IMR-90 (cell line): ENCODE results near the gene MAPRE3. TPM values are rescaled to one million over a fixed set of nuclear protein-coding genes. Genes with fewer than 3 reads are reported as not detected.

Experiments used
- ATAC-seq: fragments of 200-7000 bp; cut with Tn5 transposase; 2 replicates; pipeline ENCODE4 v1.9.1; 2020; ENCODE audit warnings: low read depth, mild to moderate bottlenecking, moderate library complexity
- BruUV-seq: library from RNA; stranded (reverse); fragments of 400-500 nt; replicated peaks from 2 replicates; lab custom pipeline; 2021; lab: Mats Ljungman, UMichigan
- CTCF ChIA-PET: fragments of 300-600 bp; formaldehyde crosslinking; extraction: SDS; loops from one replicate; lab custom pipeline; 2021; ENCODE audit warnings: antibody characterized with exemption; lab: Yijun Ruan, JAX
- POLR2A ChIA-PET: fragments of 300-600 bp; sonication (Branson Sonifier 250); formaldehyde crosslinking; loops from one replicate; lab custom pipeline; 2022; ENCODE audit warnings: antibody characterized with exemption; ENCODE audit not compliant: unreplicated experiment; lab: Charles Lee
- DNase-seq: peaks from one replicate; pipeline ENCODE4 v3.0.0; 2013
- H2AFZ ChIP-seq: replicated peaks from 2 replicates; pipeline ENCODE3; 2013; ENCODE audit warnings: low read length, mild to moderate bottlenecking; ENCODE audit not compliant: poor library complexity
- H2AK5ac ChIP-seq: 2 replicates; pipeline ENCODE4 v1.6.1; 2013; ENCODE audit warnings: low read depth, low read length, inconsistent platforms
- H2AK9ac ChIP-seq: replicated peaks from 2 replicates; pipeline ENCODE3; 2013; ENCODE audit warnings: mild to moderate bottlenecking, low read depth, low read length, moderate library complexity; ENCODE audit not compliant: poor library complexity
- H2BK120ac ChIP-seq: 2 replicates; pipeline ENCODE4 v1.6.1; 2013; ENCODE audit warnings: low read depth, low read length, inconsistent platforms
- H2BK15ac ChIP-seq: 3 replicates; pipeline ENCODE4 v1.6.1; 2013; ENCODE audit warnings: low read depth, low read length, inconsistent platforms
- H2BK20ac ChIP-seq: 2 replicates; pipeline ENCODE4 v1.6.1; 2013; ENCODE audit warnings: low read depth, mild to moderate bottlenecking, inconsistent platforms, low read length, moderate library complexity
- H2BK5ac ChIP-seq: 2 replicates; pipeline ENCODE4 v1.6.1; 2013; ENCODE audit warnings: mild to moderate bottlenecking, low read depth, low read length, inconsistent platforms; ENCODE audit not compliant: poor library complexity, severe bottlenecking
- H3K14ac ChIP-seq: replicated peaks from 2 replicates; pipeline ENCODE4 v1.6.1; 2013; ENCODE audit warnings: low read depth, low read length, inconsistent platforms
- H3K18ac ChIP-seq: 2 replicates; pipeline ENCODE4 v1.6.1; 2013; ENCODE audit warnings: low read depth, low read length, control low read depth
- H3K23ac ChIP-seq: 2 replicates; pipeline ENCODE4 v1.6.1; 2013; ENCODE audit warnings: low read depth, low read length, inconsistent platforms
- H3K27ac ChIP-seq: 2 replicates; pipeline ENCODE4 v1.5.1; 2013; ENCODE audit warnings: mild to moderate bottlenecking, control low read depth, low read length; ENCODE audit not compliant: insufficient read depth
- H3K27me3 ChIP-seq: 2 replicates; pipeline ENCODE4 v1.6.1; 2013; ENCODE audit warnings: low read length; ENCODE audit not compliant: control insufficient read depth, insufficient read depth
- H3K36me3 ChIP-seq: 2 replicates; pipeline ENCODE4 v1.6.1; 2013; ENCODE audit warnings: low read length, mixed read lengths; ENCODE audit not compliant: control insufficient read depth, insufficient read depth
- H3K4ac ChIP-seq: 2 replicates; pipeline ENCODE4 v1.6.1; 2013; ENCODE audit warnings: low read depth, low read length, inconsistent platforms
- H3K4me1 ChIP-seq: 2 replicates; pipeline ENCODE4 v1.6.1; 2013; ENCODE audit warnings: low read length, mixed read lengths; ENCODE audit not compliant: control insufficient read depth, insufficient read depth
- H3K4me2 ChIP-seq: 2 replicates; pipeline ENCODE4 v1.6.1; 2013; ENCODE audit warnings: low read depth, mild to moderate bottlenecking, control low read depth, low read length, moderate library complexity
- H3K4me3 ChIP-seq: 2 replicates; pipeline ENCODE4 v1.5.1; 2013; ENCODE audit warnings: low read depth, mild to moderate bottlenecking, control low read depth, low read length, moderate library complexity; ENCODE audit not compliant: insufficient read depth
- H3K56ac ChIP-seq: 2 replicates; pipeline ENCODE4 v1.6.1; 2013; ENCODE audit warnings: low read length, inconsistent platforms; ENCODE audit not compliant: insufficient read depth; ENCODE audit errors: extremely low read depth
- H3K79me1 ChIP-seq, 2 experiments: 2 replicates each; pipeline ENCODE4 v1.6.1; 2013; ENCODE audit warnings: low read length in 2 of 2, inconsistent platforms in 1 of 2, low read depth in 1 of 2
- H3K9ac ChIP-seq: 2 replicates; pipeline ENCODE4 v1.6.1; 2013; ENCODE audit warnings: low read depth, low read length, control low read depth
- H3K9me1 ChIP-seq: 2 replicates; pipeline ENCODE4 v1.6.1; 2013; ENCODE audit warnings: low read length, inconsistent platforms; ENCODE audit not compliant: insufficient read depth
- H3K9me3 ChIP-seq: 2 replicates; pipeline ENCODE4 v1.6.1; 2013; ENCODE audit warnings: low read length; ENCODE audit not compliant: control insufficient read depth, insufficient read depth
- H4K20me1 ChIP-seq: 2 replicates; pipeline ENCODE4 v1.6.1; 2013; ENCODE audit warnings: low read length, inconsistent platforms; ENCODE audit not compliant: insufficient read depth
- H4K5ac ChIP-seq: 2 replicates; pipeline ENCODE4 v1.6.1; 2013; ENCODE audit warnings: mild to moderate bottlenecking, low read depth, low read length, control low read depth
- H4K8ac ChIP-seq, 2 experiments: 2 replicates each; pipeline ENCODE4 v1.6.1; 2013; ENCODE audit warnings: low read depth in 2 of 2, low read length in 2 of 2, control low read depth in 1 of 2, inconsistent platforms in 1 of 2
- H4K91ac ChIP-seq: 2 replicates; pipeline ENCODE4 v1.6.1; 2013; ENCODE audit warnings: low read depth, low read length, inconsistent platforms; ENCODE audit not compliant: insufficient read depth
- CTCF ChIP-seq: conservative IDR thresholded peaks from 2 replicates; pipeline ENCODE4 v1.5.1; 2012; ENCODE audit warnings: mild to moderate bottlenecking, low read depth, low read length, improper control_type of control experiment
- ELK1 ChIP-seq: fragments of 150-350 bp; IDR thresholded peaks from 2 replicates; pipeline ENCODE4 v1.6.1; 2016; ENCODE audit warnings: low read depth, mild to moderate bottlenecking, low read length, moderate library complexity, borderline replicate concordance
- RCOR1 ChIP-seq: IDR thresholded peaks from 2 replicates; pipeline ENCODE4 v1.6.1; 2012; ENCODE audit warnings: mild to moderate bottlenecking, low read length, improper control_type of control experiment; ENCODE audit not compliant: insufficient replicate concordance
- WGBS, 2 experiments: methylation state at CpG; one replicate each; pipeline versions ENCODE4 v1.1.5 to v1.1.7; 2013; ENCODE audit warnings: missing lambda C conversion rate in 2 of 2; ENCODE audit not compliant: insufficient read length in 1 of 2; ENCODE audit errors: extremely low coverage in 2 of 2; 5-methylcytosine and 5-hydroxymethylcytosine counted together
- dilution Hi-C: fragments of 300-500 bp; cut with HindIII; formaldehyde crosslinking; loops from one replicate; pipeline ENCODE4 v1.14.3; 2018; ENCODE audit warnings: low sequenced_read_pairs; ENCODE audit not compliant: unreplicated experiment
- in situ Hi-C: fragments of 300-500 bp; cut with MboI; formaldehyde crosslinking; loops from 3 replicates; pipeline ENCODE4 v1.14.3; 2019; ENCODE audit warnings: low sequenced_read_pairs, inconsistent platforms, mixed read lengths
- intact Hi-C: fragments of 100-400 bp; cut with micrococcal nuclease; formaldehyde crosslinking; loops from 2 replicates; pipeline ENCODE4 v1.10.0; 2022
- polyA plus RNA-seq, 3 experiments: library from polyadenylated mRNA; depleted of rRNA; stranded (reverse); fragments of >200 nt; gene quantifications; 2 replicates each; pipeline ENCODE4 v1.2.3, GENCODE V29; 2012; ENCODE audit warnings: low replicate concordance in 1 of 3
- total RNA-seq: library from RNA; depleted of rRNA; stranded (reverse); fragments of >200 nt; gene quantifications from 2 replicates; pipeline ENCODE4 v1.2.3, GENCODE V29; 2012

Gene MAPRE3
- total and polyA plus RNA-seq, 2 of the 4 experiments (the other 2 are of a cell fraction): 1.8 to 20.3 TPM

GRCh38 chr2:27018142-27018541 is 47.7 kb downstream of the MAPRE3 start:
- Histone ChIP-seq H4K91ac (no peak overlapping the region), H3K4me1 (peaks cover 18% of the 10 kb centered on the region), H3K23ac (no peak overlapping the region), H3K4me2 (no peak overlapping the region), H3K18ac (no peak overlapping the region), H3K36me3 (peaks cover 6% of the 10 kb centered on the region), H3K9me3 (no peaks in the 10 kb centered on the region), H3K9me1 (peaks cover 23% of the 10 kb centered on the region), H2BK20ac (no peak overlapping the region), H2BK5ac (no peak overlapping the region), H3K9ac (no peak overlapping the region), H4K5ac (no peak overlapping the region), H3K14ac (no peak overlapping the region), H2BK15ac (no peak overlapping the region), H2BK120ac (no peak overlapping the region), H2AFZ (no peak overlapping the region), H3K27ac (no peak overlapping the region), H3K4me3 (no peak overlapping the region), H4K8ac (no peak overlapping the region), H3K56ac (no peak overlapping the region), H3K4ac (no peak overlapping the region), H3K27me3 (no peaks in the 10 kb centered on the region), H2AK9ac (no peak overlapping the region), H2AK5ac (no peak overlapping the region), H4K20me1 (peaks cover 8% of the 10 kb centered on the region), H3K79me1 (peaks cover 2 to 14% of the 10 kb centered on the region in 2 experiments; a peak in 1 of 4 replicates)
- dilution Hi-C loops (no loop called here), intact Hi-C loops (loop anchor here (5.0 kb wide), 1 partner anchor 411 kb away; no protein-coding TSS in a partner anchor), in situ Hi-C loops (no loop called here)
- ChIA-PET POLR2A (no interaction called here), CTCF (interaction anchor here (4.7 kb wide), 1 partner anchor 57 kb away, joined by 37 read pairs; no protein-coding TSS in a partner anchor)
- BruUV-seq: no TSS peak
- WGBS, 2 experiments: 80% methylated on average over 1 of the region's 3 CpGs; no CpG with 5 or more reads in 1 of the 2 experiments
- DNase-seq (no peak), ATAC-seq (no peak)
- no peak for TF ChIP-seq ELK1
- TF ChIP-seq RCOR1: no peak
- no peak for TF ChIP-seq CTCF
